ENCODE results near the gene GLIS2.

Gene GLIS2

DNA sequence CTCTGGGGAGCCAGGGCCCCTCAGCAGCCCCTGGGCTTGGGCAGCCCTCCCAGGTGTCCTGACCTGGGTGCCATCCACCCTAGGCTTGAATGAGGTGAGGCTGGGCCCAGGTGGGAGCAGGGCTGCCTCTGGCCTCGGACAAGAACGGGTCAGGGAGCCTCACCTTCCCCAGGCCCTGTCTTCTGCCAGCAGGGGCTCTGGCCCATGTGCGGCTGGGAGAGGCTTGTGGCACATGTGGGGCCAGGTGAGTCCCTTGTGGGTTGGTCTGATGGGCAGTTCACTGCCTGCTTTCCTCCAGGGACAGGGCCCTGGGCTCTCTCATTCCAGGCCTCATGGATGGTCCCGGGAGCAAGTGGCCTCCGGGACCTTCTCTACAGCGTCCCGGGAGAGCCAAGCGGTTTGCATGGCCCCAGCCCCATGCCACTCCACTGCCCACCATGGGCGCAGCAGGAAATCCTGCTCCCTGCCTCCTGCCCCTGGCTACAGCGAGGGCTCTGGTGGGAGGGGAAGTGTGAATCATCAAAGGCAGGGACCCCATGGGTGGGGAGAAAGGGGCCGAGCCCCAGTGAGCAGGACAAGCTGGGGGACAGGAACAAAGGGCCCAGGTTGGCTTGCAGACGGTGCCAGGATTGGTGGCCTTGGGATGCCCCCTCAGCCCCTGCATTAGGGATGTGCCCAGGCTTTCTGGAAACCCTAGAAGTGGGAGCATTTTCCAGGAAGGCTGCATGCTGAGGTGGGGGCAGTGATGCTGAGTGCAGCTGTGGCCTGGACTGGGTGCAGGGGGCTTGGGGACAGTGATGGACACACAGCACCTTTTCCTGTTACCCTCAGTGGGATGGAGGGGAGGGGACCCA lies 68.0 kb downstream of the GLIS2 start:
- no peak for DNase-seq (ENCODE audit: low spot score)

DNA sequence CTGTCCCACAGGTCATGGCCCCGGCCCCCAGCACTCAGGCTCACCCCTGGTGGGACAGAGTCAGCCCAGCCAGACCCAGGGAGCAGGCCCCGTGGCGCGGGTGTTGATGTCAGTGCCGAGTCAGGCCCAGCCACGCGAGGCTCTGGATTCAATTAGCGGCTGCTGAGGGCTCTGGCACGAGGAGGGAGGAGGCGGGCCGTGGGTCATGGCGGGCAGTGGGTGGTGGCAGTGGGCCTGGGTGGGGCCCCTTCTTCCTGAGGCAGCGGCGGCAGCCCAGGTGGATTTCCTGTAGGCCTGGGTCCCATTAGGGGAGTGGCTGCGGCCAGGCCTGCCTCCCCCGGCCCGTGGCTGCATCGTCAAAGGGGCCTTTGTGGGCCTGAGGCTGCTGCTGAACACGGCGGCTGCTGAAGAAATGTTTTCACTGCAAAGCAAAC lies 68.7 kb downstream of the GLIS2 start:
- DNase-seq (ENCODE audit: low spot score), result no peak

DNA sequence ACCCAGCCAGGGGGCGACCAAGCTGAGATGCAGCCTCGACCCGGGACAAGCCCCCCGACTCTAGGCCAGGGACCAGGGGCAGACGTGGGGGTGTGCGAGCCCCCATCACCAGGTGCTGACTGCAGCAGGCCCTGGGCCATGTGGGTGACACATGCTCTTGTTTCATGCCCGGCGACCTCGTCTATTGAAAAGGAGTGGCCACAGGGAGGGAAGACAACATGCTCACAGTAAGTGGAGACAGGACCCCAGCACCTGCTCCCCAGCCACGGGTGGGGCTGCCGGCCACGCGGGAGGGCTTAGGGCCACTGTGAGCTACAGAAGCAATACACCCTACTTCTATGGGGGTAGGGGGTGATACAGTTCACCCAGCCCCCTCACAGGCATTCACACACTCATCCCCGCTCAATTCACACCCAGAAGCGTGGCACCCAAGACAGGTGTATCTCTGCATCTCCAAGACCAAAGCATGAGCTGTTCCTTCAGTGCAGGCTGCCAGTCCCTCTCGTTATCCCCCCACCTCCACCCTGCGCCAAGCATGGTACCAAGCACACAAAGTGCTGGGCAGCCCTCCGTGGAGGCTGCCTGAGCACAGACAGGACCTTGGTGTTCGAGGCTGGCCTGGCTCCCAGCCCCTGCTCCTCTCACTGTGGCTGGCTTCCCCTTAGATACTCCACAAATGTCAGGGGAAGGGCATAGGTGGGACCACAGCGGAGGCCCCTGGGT lies 69.4 kb downstream of the GLIS2 start:
- DNase-seq (ENCODE audit: low spot score), result no peak

DNA sequence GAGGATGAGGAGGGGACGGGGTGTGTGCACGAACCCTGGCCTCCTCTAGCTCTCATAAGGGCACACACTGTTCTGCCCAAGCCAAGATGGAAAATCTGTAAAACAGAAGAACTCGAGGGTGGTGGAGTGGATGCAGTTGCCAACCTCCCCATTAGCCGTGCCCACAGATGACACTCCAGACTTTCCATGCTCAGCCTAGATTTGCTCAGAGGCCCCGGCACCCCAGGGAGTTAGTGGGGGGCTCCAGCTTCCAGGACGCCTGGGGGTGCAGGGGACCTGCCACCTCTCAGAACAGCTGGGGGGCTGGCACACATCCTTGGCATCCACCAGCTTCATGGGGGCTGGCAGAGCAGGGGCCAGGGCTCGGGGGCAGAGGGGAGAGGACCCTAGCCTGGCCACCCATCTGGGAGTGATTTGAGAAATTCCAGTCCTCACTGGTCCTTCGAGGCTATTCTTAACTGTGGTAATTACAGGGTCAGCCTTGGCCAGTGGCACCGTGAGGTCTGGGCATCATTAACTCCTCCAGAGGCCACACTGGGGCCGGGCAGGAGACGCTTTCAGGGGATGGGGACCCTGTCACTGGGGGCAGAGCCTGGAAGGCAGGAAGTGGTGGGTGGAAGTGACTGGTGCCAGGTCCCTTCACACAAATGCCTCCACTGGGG lies 70.1 kb downstream of the GLIS2 start:
- DNase-seq (ENCODE audit: low spot score), result no peak

DNA sequence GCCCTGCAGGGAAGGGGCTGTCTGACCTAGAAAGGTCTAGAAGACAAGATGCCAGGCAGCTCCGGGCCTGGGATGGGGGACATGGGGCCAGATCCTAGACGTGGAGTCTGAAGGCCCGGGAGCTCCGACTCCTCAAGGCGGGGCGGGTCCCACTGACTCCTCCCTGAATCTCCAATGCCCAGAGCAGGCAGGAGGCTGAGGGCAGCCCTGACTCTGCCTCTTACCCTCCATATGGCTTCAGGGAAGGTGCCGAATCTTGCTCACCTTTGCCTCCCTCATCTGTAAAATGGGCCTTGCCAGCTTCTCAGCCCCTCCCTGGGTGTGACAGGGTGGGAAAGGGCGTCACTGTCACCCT lies 70.6 kb downstream of the GLIS2 start:
- DNase-seq (ENCODE audit: low spot score), result no peak

DNA sequence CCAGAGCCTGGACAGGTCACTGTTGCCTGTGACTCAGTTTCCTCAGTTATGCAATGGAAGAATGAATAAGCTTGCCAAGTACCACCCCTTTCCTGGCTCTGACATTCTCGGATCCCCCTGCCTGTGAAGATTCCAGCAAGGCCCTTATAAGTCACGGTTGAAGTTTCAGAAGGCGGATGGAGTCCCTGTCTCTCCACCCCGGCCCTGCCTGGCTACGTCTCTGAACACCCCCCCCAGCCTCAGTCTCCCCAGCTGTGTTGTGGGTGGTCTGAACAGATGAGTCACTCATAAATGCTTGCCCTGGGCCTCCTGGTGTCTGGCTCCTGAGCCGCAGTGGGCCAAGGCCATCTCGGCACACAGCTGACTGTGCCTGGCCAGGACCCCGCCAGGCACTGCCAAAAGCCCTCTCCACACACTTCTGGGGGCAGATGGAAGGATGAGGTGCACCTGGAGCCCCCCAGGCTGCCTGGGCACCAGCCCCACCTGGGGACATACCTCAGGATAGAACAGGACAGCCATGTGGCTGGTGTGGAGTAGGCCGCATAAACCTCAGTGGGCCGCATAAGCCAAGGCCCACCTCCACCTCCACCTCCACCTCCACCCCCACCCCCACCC lies 71.2 kb downstream of the GLIS2 start:
- no peak for DNase-seq (ENCODE audit: low spot score)

DNA sequence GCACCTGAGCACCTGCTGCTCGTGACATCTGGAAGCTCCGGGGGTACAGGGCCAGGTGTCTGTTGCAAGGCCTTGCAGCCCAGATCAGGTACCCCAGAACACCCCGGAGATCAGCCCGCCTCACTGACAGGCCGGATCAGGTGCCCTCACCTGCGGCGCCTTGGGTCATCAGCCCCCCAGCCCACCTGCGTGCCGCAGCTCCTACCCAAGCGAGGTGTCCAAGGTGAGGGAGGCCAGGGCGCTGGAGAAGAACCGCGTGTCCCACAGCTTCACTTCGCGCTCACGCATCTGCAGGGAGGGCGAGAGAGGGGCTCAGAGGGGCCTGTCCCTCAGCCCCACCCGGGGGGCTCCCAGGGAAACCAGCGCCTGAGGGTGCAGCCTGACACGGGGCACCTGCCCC lies 71.9 kb downstream of the GLIS2 start:
- DNase-seq (ENCODE audit: low spot score), result no peak

DNA sequence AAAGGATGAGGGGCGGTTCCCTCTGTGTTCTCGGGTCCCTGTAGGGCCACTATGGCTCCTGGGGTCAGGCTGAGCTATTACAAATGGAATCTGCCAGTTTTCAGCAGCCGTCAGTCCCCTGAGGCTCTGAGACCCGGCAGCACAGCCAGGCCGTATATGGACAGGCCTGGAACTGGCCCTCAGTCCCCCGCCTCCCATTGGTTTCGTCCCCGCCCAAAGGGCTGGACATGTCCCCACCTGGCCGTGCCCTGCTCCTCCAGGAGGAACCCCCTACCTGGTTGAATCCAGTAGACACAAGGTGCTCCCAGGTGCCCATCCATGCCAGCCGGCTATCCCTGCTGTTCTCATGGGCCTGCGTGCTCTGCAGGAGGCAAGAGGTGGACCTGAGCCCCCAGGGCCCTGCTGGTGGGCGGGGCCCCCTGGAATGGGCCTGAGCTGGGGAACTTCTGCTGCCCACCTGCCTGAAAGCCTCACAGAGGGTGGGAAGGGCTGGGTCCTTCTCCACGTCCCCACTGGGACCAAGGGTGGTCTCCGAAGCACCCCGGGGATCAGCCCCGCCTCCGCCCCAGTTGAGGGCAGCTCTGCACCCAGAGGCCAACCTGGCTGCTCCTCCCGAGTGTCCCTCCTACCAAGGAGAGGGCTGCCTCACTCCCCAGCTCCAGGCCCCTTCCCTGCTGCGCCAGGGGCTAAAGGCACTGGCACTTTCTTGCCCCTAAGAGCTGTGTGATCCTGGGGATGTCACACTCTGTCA lies 72.6 kb downstream of the GLIS2 start:
- DNase-seq (ENCODE audit: low spot score), result no peak

Data from D341Med (cell line).